KBM-7 (cell line): ENCODE results near the gene CHST14.
"Not testable (repeated sequence)": the region's sequence is repeated elsewhere in the genome, so short reads cannot be mapped to it uniquely, and the experiment has no call there.

Source experiments
- DNase-seq: peaks from one replicate; pipeline ENCODE4 v3.0.0-alpha.2; 2015
- in situ Hi-C: fragments of 300-500 bp; cut with MboI; formaldehyde crosslinking; loops from 2 replicates; pipeline ENCODE4 v1.14.3; 2020; ENCODE audit warnings: low sequenced_read_pairs, low pct_unique_long_range_greater_than_20kb, mixed read lengths

Gene CHST14

GRCh38 chr15:40439960-40440742 lies 30.6 kb upstream of the CHST14 start:
- in situ Hi-C loops, result no loop called here
- DNase-seq, result no peak

- DNase-seq, result peak; percentile 95
- in situ Hi-C loops, result no loop called here
These were observed 29.8 kb upstream of the CHST14 start, which contains the start of gene BAHD1 for GRCh38 chr15:40440743-40441564. BAHD1 (plus strand) TSS chr15:40440953; CDS start chr15:40458465, 17,512 bp downstream.

- in situ Hi-C loops, result no loop called here
- DNase-seq, result no peak
These were observed 28.9 kb upstream of the CHST14 start for GRCh38 chr15:40441565-40442531.

GRCh38 chr15:40443255-40443654 lies 27.5 kb upstream of the CHST14 start:
- DNase-seq, result no peak
- in situ Hi-C loops, result no loop called here

DNA sequence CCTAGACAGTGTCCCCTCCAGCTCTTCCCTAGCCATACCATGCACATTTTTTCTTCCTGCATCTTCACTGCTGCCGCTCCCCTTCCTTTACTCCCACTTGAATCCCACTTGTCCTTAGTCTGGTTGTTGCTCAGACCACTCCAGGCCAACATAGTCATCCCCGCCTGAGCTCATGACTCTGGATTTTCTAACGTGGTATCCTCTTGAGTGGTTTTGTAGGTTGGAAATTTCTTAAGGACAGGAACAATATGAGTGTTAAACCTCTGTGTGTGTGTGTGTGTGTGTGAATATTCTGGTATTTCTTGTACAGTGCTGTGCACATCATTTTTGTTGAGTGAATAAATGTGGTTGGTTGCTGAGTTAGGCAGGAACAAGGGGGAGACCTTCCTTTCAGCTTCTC lies 26.9 kb upstream of the CHST14 start:
- in situ Hi-C loops, result no loop called here

DNA sequence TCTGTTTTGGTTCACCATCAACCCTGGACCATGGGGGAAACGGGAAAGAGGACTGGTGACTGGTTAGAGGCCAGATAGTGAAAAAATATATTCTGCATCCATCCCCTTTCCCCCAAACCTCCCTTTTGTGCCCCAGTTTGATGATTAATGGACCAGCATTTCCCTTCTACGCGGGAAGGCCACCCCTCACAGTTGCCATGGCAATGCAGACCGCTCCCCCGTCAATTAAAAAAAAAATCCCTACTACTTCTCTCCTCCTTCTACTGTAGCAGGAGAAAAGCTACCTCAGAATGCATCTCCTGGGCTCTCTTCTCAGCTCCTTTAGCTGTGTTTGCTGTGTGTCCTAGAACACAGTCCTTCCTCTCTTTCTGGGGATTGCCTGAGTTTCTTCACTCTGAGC lies 26.0 kb upstream of the CHST14 start:
- no peak for DNase-seq
- in situ Hi-C loops, result no loop called here

More for the DNA sequence above, 26.9 kb upstream of the CHST14 start:
- DNase-seq, result no peak

DNA sequence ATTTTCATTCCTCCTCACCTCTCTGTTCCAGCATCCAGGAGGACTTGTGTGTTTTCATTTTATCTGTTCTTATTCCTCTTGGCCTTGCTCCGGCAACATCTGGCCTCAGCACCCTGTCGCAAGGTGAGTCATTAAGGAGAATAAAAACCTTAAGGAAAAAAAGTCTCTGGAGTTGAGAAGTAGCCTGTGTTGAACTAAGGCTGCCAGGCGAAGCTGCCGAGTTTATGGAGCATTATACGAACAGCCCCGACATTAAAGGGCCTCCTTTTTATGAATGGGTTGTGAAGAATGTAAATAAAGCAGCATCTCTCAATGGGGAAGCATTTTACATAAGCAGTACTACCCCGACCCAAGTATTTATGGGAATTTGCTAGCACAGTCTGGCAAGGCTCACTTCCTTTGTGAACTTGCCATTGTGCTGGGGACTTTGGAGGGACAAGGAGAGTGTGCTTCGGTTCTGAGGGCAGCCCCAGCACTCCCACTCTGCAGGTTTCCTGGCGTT lies 25.3 kb upstream of the CHST14 start:
- in situ Hi-C loops, result no loop called here
- no peak for DNase-seq

DNA sequence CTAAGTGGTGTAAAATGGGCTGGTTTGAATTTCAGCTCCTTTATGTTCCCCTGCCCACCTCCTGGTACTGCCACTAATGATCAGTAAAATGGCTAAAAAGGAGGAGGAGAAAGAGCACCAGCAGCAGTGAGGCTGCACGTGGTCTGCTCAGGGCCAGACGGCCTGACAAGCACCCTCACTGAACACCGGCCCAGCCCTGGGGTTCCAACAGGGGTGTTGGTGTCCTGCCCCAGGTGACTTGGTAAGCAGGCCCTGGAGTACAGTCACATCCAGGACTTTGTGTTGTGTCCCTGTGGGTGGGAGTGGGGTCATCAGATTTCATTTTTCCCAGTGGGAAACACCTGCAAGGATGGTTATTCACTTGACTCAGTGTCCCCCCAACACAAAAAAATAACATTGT lies 24.6 kb upstream of the CHST14 start:
- in situ Hi-C loops, result no loop called here

DNA sequence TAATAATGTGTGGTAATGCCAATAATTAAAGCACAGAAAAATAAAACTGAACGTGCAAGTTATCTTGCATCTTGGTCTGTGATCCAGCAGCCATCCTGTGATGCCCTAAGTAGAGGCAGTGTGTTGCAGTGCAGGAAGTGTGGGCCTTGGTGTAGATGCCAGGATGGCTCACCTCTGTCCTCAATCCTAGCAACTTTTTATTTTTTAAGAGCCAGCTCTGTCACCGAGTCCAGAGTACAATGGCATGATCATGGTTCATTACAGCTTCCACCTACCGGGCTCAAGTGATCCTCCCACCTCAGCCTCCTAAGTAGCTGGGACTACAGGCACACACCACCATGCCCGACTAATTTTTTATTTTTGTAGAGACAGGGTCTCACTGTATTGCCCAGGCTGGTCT lies 22.4 kb upstream of the CHST14 start:
- in situ Hi-C loops, result no loop called here
- DNase-seq, result no peak

More for the DNA sequence above, 24.6 kb upstream of the CHST14 start:
- no peak for DNase-seq

DNA sequence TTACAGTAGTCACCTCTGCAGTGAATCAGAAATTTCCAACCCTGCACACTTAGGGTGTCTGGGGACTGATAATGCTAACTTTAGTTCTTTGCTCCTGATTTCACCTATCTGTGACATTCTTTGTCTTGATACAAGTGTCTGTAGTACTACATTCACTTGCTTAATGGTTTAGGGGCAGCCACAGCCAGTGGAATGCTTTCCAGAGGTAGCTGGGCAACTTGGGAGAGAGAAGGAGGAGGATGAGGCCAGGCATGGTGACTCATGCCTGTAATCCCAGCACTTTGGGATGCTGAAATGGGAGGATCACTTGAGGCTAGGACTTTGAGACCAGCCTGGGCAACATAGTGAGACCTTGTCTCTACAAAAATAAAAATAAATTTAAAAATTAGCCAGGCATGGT lies 21.5 kb upstream of the CHST14 start:
- in situ Hi-C loops, result no loop called here
- DNase-seq, result no peak

DNA sequence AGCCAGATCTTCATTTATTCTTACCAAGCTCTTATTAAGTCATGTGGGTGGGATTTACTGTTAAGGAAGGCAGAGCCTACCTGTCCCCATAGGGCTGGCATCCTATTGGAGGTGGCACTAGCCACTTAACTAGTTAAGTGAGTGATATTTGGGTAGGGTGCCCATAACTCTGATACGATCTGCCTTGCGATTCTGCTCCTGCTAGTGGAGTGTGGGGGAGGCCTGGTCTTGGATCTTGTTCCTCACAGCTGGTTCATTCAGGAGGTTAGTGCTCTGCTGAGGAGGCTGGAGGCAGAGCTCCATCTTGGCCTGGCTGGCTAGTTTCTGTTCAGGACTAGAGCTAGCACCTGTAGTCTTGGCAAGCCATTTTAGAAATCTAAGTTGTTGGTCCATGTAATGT lies 20.7 kb upstream of the CHST14 start:
- in situ Hi-C loops, result no loop called here
- no peak for DNase-seq

DNA sequence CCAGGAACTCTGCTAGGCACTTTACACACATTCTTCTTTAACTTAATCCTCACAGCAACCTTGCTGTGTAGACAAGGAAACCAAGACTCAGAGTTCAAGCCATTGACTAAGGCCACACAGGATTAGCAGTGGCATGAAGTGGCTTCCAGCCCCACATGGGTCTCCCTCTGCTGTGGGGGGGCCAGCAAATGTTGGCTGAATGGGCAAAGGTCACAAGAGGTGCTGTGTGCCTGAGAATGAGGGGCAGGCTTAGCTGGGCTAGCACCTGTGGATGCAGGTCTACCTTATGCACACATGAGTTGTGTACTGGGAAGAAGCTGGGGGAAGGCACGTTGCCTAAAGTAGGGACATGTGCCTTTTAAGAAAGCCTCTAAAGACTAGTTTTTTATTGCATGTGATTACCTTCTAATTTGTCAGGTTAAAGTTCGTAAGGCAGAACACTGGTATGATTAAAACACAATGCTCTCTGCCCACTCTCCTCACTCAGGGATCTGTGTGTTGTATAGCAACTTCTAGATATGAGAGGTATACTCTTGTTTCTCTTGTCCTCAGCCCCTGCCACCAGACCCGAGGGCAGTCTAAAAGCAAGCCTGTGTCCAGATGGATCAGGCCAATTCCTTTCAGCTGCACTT lies 19.1 kb upstream of the CHST14 start:
- in situ Hi-C loops, result no loop called here
- DNase-seq, result no peak

GRCh38 chr15:40452296-40453090 lies 18.3 kb upstream of the CHST14 start:
- in situ Hi-C loops, result no loop called here
- no peak for DNase-seq

- in situ Hi-C loops, DNase-seq: not testable (repeated sequence)
These were observed 16.8 kb upstream of the CHST14 start for GRCh38 chr15:40453941-40454340.

GRCh38 chr15:40454904-40455391 lies 15.8 kb upstream of the CHST14 start:
- DNase-seq, result no peak
- in situ Hi-C loops, result no loop called here

GRCh38 chr15:40456299-40456712 lies 14.5 kb upstream of the CHST14 start:
- no peak for DNase-seq
- in situ Hi-C loops, result no loop called here

DNA sequence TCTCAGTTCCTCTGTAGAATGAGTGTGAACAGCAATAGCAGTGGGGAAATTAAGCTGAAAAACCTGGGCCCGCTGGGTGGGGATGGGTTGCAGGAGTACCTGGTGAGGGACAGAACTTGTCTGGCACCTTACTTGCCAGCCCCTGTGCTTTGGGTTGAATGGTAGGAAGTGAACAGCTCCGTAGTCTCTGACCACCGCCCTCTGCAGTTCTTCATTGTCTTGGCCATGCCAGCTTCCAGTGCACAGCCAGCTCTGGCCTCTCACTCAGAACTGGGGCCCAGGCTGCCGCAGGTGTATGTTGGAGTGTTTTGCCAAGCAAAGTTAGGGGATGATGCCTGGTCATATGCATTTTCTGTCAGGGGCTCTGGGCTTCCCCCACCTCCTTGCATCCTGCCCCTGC lies 14.0 kb upstream of the CHST14 start:
- in situ Hi-C loops, result no loop called here
- DNase-seq, result no peak
